ENCODE data around the gene LRP5.
"Not testable (repeated sequence)": the region's sequence is repeated elsewhere in the genome, so short reads cannot be mapped to it uniquely, and the experiment has no call there.

Gene LRP5

DNA sequence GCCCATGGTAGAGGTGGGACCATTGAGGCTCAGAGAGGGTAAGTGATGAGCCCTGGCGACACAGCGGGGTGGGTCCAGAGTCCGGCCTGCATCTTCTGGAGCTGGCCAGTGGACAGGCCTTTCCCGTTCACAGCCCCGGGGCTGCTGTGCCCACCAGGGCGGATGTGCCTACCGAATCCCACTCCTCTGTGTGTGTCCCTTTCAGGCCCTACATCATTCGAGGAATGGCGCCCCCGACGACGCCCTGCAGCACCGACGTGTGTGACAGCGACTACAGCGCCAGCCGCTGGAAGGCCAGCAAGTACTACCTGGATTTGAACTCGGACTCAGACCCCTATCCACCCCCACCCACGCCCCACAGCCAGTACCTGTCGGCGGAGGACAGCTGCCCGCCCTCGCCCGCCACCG lies 136.2 kb downstream of the LRP5 start:
- no peak for DNase-seq (ENCODE audit: low read depth)
- TF ChIP-seq, protein P1, sequence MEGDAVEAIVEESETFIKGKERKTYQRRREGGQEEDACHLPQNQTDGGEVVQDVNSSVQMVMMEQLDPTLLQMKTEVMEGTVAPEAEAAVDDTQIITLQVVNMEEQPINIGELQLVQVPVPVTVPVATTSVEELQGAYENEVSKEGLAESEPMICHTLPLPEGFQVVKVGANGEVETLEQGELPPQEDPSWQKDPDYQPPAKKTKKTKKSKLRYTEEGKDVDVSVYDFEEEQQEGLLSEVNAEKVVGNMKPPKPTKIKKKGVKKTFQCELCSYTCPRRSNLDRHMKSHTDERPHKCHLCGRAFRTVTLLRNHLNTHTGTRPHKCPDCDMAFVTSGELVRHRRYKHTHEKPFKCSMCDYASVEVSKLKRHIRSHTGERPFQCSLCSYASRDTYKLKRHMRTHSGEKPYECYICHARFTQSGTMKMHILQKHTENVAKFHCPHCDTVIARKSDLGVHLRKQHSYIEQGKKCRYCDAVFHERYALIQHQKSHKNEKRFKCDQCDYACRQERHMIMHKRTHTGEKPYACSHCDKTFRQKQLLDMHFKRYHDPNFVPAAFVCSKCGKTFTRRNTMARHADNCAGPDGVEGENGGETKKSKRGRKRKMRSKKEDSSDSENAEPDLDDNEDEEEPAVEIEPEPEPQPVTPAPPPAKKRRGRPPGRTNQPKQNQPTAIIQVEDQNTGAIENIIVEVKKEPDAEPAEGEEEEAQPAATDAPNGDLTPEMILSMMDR (IDR thresholded peaks at IDR 0.05; ENCODE audit: low read length, missing control alignments) = no peak
- H3K4me3 ChIP-seq (replicated peaks; ENCODE audit: low read depth, low read length) = no peak overlapping the region

DNA sequence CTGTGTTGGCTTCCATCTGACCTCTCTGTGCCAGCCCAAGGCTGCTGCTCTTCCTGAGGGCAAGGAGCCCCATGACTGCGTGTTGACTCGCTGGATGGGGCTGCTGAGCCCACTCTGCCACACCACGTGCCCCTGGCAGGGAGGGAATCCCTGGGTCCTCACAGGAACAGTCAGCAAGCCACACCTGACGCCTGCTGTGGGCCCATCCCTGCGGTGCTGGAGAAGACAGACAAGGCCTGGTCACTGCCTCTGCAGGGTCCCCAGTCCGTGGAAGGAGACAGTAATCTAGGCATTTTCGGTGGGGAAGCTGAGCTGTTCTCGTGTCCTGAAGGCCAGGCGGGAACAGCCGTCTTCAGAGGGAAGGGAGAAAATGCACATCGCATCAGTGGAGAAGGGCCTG lies 137.6 kb downstream of the LRP5 start:
- no peak for DNase-seq (ENCODE audit: low read depth)
- TF ChIP-seq, protein P1 (IDR thresholded peaks at IDR 0.05; ENCODE audit: low read length, missing control alignments) = no peak
- no peak overlapping the region for H3K4me3 ChIP-seq (replicated peaks; ENCODE audit: low read depth, low read length)

DNA sequence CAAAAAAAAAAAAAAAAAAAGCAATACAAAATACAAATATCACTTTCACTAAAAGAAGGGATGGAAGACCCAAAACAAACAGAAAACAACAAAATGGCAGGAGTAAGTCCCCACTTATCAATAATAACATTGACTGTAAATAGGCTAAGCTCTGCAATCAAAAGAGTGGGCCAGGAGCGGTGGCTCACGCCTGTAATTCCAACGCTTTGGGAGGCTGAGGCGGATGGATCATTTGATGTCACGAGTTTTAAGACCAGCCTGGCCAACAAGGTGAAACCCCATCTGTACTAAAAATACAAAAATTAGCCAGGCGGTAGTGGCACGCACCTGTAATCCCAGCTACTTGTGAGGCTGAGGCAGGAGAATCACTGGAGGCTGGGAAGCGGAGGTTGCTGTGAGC lies 138.3 kb downstream of the LRP5 start:
- no peak for DNase-seq (ENCODE audit: low read depth)
- H3K4me3 ChIP-seq (replicated peaks; ENCODE audit: low read depth, low read length) = no peak overlapping the region
- TF ChIP-seq, protein P1 (IDR thresholded peaks at IDR 0.05; ENCODE audit: low read length, missing control alignments) = no peak

DNA sequence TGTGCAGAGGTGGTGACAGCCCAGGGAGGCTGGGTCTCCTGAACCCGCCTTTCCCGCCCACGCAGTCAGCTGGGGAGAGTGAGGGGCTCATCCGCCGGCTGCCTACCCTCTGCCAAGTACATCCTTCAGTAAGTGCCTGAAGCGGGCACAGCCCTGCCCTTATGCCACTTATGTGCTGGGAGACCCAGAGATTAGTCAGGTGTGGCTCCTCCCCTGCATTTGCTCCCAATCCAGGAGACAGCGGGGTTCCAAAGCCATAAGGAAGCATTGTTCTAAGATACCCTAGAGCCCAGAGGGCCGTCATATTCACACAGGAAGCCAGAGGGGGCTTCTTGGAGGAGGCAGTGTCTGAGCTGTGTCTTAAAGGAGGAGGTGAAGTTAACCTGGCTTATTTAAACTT lies 142.4 kb downstream of the LRP5 start:
- TF ChIP-seq, protein P1 (IDR thresholded peaks at IDR 0.05; ENCODE audit: low read length, missing control alignments) = no peak
- no peak for DNase-seq (ENCODE audit: low read depth)
- no peak overlapping the region for H3K4me3 ChIP-seq (replicated peaks; ENCODE audit: low read depth, low read length)

DNA sequence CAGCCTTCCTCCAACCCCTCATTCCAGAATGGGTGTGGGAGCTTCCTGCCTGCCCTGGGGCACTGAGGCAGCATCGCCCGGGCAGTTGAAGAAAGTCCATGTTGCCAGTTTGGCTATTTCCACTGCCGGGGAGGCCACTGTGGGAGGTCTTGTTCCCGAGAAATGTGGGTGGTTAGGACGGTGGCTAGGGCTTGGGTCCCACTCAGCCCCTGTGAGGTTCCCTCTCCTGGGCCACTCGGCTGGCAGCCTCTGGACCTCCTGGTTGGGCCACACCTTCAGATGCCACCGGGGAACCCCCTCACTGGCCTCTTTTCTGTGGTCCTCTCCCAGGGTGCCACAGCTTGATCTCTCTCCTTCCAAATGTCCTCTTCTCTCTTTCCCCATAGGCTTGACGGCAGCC lies 143.1 kb downstream of the LRP5 start:
- TF ChIP-seq, protein P1 (IDR thresholded peaks at IDR 0.05; ENCODE audit: low read length, missing control alignments) = no peak
- no peak for DNase-seq (ENCODE audit: low read depth)
- no peak overlapping the region for H3K4me3 ChIP-seq (replicated peaks; ENCODE audit: low read depth, low read length)

DNA sequence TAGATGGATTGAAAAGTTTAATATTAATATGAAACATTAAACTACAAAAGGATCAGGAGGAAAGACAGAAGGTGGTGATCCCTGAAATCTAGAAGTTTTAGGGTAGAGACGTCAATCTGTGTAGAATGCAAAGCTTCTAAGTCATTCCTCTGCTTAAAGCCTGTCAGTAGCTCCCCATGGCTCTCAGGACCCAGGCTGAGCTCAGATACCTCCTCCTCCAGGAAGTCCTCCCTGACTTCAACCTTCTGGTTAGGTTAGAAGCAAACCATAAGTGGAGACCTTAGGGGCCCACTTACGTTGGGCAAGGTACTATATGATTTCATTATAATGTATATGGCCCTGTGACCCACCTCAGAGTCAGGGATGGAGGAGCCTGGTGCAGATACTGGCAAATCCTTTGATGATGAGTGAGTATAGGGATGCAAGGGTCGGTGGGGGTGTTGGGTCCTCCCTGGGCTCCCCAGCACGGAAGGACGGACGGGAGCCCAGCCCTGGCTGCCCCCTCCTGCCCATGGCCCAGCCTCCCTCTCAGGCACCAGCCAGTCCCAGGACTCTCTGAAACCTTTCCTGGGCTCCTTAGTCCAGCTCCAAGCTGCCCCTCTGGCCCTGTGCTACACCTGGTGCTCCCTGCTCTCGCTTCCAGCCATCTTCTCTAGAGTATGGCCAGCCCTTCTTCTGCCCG lies 145.0 kb downstream of the LRP5 start:
- H3K4me3 ChIP-seq (replicated peaks; ENCODE audit: low read depth, low read length) = no peak overlapping the region
- no peak for DNase-seq (ENCODE audit: low read depth)
- TF ChIP-seq, protein P1 (IDR thresholded peaks at IDR 0.05; ENCODE audit: low read length, missing control alignments) = no peak

DNA sequence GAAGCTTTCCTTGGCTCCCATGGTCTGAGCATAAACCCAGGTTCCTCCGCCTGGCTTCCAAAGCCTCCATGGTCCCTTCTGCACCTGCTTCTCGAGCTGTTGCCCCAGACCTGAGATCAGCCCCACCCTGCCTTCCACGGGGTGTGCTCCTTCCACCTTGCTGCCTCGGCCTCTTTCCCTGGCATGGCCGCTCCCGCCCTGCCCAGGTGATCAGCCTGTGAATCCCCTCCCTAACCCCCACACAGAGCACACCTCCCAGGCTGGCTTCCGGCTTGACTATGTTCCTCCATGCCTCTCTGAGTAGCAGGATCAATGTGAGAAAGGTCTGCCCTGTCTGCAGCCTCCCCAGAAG lies 145.5 kb downstream of the LRP5 start:
- DNase-seq (ENCODE audit: low read depth) = no peak
- TF ChIP-seq, protein P1 (IDR thresholded peaks at IDR 0.05; ENCODE audit: low read length, missing control alignments) = no peak
- no peak overlapping the region for H3K4me3 ChIP-seq (replicated peaks; ENCODE audit: low read depth, low read length)

DNA sequence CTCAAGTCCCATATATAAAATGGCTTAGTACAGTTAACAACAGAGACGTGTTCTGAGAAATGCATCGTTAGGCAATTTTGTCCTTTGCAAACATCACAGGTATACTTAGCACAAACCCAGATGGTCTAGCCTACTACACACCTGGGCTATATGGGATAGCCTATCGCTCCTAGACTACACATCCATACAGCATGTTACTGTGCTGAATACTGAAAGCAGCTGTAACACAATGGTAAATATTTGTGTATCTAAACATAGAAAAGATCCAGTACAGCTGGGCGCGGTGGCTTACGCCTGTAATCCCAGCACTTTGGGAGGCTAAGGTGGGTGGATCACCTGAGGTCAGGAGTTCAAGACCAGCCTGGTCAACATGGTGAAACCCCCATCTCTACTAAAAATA lies 145.9 kb downstream of the LRP5 start:
- DNase-seq (ENCODE audit: low read depth); H3K4me3 ChIP-seq (replicated peaks; ENCODE audit: low read depth, low read length): not testable (repeated sequence)

Measured in fibroblast of pulmonary artery (primary cell).